Measurements from ENCODE around the gene FBXL16.

- TF ChIP-seq CTCF (IDR thresholded peaks at IDR 0.05) (no peak), POLR2AphosphoS5 (IDR thresholded peaks at IDR 0.05) (no peak), POLR2A (IDR thresholded peaks at IDR 0.05) (no peak)
Observed at GRCh38 chr16:676565-676902, 29.1 kb downstream of the FBXL16 start.

Data from suprapubic skin (tissue), 4 donors.